RWPE2 (cell line): ENCODE data around the gene SULT1A1.

Source experiments
- ATAC-seq: fragments of 200-7000 bp; cut with Tn5 transposase; 3 replicates; pipeline ENCODE4 v1.9.1; 2021; ENCODE audit warnings: low read depth
- DNase-seq: peaks from one replicate; pipeline ENCODE4 v3.0.0-alpha.2; 2020; ENCODE audit warnings: low spot score
- H3K27ac ChIP-seq: fragments of 450-650 bp; 2 replicates; pipeline ENCODE4 v1.5.1; 2017; ENCODE audit warnings: mild to moderate bottlenecking; ENCODE audit not compliant: poor library complexity, severe bottlenecking
- H3K27me3 ChIP-seq: fragments of 250-450 bp; sonication (Bioruptor Pico); 2 replicates; pipeline ENCODE4 v1.5.1; 2021; ENCODE audit warnings: mild to moderate bottlenecking, moderate library complexity; ENCODE audit not compliant: insufficient read depth, poor library complexity, severe bottlenecking
- H3K36me3 ChIP-seq: fragments of 250-450 bp; sonication (Bioruptor Pico); 2 replicates; pipeline ENCODE4 v1.5.1; 2020; ENCODE audit warnings: low read depth, mild to moderate bottlenecking, moderate library complexity
- H3K4me1 ChIP-seq: fragments of 250-450 bp; sonication (Bioruptor Pico); 2 replicates; pipeline ENCODE4 v1.5.1; 2021; ENCODE audit warnings: mild to moderate bottlenecking, moderate library complexity; ENCODE audit not compliant: insufficient read depth, poor library complexity, severe bottlenecking
- H3K4me3 ChIP-seq: fragments of 250-450 bp; sonication (Bioruptor Pico); 2 replicates; pipeline ENCODE4 v1.5.1; 2021; ENCODE audit warnings: mild to moderate bottlenecking, moderate library complexity; ENCODE audit not compliant: severe bottlenecking
- H3K9me3 ChIP-seq: fragments of 250-450 bp; sonication (Bioruptor Pico); 2 replicates; pipeline ENCODE4 v1.5.1; 2021; ENCODE audit warnings: mild to moderate bottlenecking, moderate library complexity; ENCODE audit not compliant: severe bottlenecking
- CTCF ChIP-seq: fragments of 450-650 bp; IDR thresholded peaks from one replicate; pipeline ENCODE4 v1.5.1; 2017; ENCODE audit warnings: mild to moderate bottlenecking, moderate library complexity; ENCODE audit not compliant: poor library complexity, severe bottlenecking

The SULT1A1 gene

DNA sequence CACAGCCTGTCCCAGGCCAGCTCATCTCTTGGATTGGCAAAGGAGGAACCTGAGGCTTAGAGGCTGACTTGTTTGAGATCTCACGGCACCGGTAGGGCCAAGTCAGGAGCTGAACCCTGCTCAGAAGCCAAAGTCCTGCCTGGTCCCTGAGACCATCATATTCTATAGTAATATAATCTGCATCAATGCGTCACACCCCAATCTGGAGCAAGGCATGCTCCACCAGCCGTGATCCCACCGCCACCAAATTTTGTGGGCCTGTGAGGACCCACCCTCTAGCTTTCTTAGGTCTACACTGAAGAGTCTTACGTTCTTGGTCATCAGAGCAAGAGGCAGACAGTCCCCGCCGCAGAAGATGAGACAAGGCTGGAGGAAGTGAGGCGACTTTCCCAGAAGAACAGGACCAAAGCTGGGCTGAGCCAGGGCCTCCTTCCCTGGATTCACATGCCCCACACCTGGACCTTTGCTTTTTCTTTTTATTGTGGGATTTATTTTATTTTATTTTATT, 2.7 kb downstream of the SULT1A1 start:
- no peak overlapping the region for H3K4me3 ChIP-seq
- no peak for TF ChIP-seq CTCF

DNA sequence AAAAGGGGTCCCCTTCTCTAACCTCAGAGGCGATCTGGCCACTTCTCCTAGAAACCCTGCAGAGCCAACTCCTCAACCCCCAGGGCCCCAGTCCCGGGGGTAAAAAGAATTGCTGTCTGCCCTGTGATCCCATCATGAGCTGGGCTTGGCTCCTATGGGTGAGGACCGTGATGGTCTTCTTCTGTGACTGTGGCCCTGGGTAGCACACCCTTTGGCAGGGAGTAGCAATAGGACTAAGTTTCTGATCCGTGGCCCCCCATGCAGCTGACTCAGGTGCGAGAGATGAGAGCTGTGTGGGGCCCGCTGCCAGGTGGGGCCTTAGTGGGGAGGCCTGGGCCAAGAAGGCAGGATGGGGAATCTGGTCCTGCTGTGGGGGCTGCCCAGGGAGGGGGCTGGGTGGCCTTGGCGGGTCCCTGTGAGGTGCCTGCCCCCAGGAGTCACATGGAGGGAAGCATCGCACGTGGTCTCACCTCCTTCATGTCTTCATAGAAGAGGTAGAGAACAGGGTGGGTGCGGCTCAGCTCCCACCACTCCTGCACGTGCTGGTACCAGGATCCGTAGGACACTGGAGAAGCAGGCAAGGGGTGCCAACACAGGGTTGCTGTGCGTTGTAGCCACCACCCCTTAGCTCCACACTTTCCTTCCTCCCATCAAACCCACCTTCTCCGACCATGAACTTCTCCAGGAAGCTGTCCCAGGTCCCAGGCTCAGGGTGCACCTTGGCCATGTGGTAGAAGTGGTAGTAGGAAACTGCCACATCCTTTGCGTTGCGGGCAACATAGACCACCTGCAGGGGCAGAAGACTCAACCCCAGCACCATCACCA, 3.3 kb downstream of the SULT1A1 start:
- ATAC-seq (no peak), DNase-seq (no peak)
- TF ChIP-seq CTCF: no peak
- Histone ChIP-seq H3K36me3 (no peaks in the 10 kb centered on the region), H3K27me3 (no peaks in the 10 kb centered on the region), H3K27ac (no peak overlapping the region), H3K9me3 (no peaks in the 10 kb centered on the region), H3K4me1 (no peaks in the 10 kb centered on the region), H3K4me3 (no peak overlapping the region)

More for the DNA sequence above, 2.7 kb downstream of the SULT1A1 start:
- DNase-seq (no peak), ATAC-seq (no peak)
- Histone ChIP-seq H3K36me3 (no peaks in the 10 kb centered on the region), H3K4me1 (no peaks in the 10 kb centered on the region), H3K27me3 (no peaks in the 10 kb centered on the region), H3K27ac (no peak overlapping the region), H3K9me3 (no peaks in the 10 kb centered on the region)

- no peak overlapping the region for H3K27ac ChIP-seq
- no peaks in the 10 kb centered on the region for H3K27me3 ChIP-seq
- no peak overlapping the region for H3K4me3 ChIP-seq
- H3K4me1 ChIP-seq: no peaks in the 10 kb centered on the region
- ATAC-seq (no peak), DNase-seq (no peak)
- TF ChIP-seq CTCF: no peak
- H3K9me3 ChIP-seq: no peaks in the 10 kb centered on the region
- H3K36me3 ChIP-seq: no peaks in the 10 kb centered on the region
These were observed 5.7 kb downstream of the SULT1A1 start for GRCh38 chr16:28604186-28604565.

GRCh38 chr16:28603381-28604185, 6.3 kb downstream of the SULT1A1 start:
- H3K9me3 ChIP-seq: no peaks in the 10 kb centered on the region
- H3K27ac ChIP-seq: no peak overlapping the region
- DNase-seq (no peak), ATAC-seq (no peak)
- no peak for TF ChIP-seq CTCF
- no peaks in the 10 kb centered on the region for H3K27me3 ChIP-seq
- no peaks in the 10 kb centered on the region for H3K36me3 ChIP-seq
- H3K4me1 ChIP-seq: no peaks in the 10 kb centered on the region
- H3K4me3 ChIP-seq: no peak overlapping the region
